SK-MEL-5 (cell line): Measurements from ENCODE around the gene RAB15. TPM values are rescaled to one million over a fixed set of nuclear protein-coding genes. Genes with fewer than 3 reads are reported as not detected.

ENCODE experiments used
- DNase-seq: peaks from one replicate; pipeline ENCODE4 v3.0.0-alpha.2; 2016; ENCODE audit warnings: low read depth, low spot score
- in situ Hi-C: cut with HindIII; loops from 2 replicates; pipeline ENCODE4 v1.10.0; 2016; ENCODE audit warnings: low sequenced_read_pairs, high pct_unique_total_duplicates, low pct_unique_long_range_greater_than_20kb
- total RNA-seq: library from RNA; depleted of rRNA; stranded (reverse); fragments of >200 nt; shearing (Covaris generic); gene quantifications from 2 replicates; pipeline ENCODE4 v1.2.3, GENCODE V29; 2014

The RAB15 gene
- total RNA-seq, 1 experiment from 2014 or later, result 14.0 TPM

DNA sequence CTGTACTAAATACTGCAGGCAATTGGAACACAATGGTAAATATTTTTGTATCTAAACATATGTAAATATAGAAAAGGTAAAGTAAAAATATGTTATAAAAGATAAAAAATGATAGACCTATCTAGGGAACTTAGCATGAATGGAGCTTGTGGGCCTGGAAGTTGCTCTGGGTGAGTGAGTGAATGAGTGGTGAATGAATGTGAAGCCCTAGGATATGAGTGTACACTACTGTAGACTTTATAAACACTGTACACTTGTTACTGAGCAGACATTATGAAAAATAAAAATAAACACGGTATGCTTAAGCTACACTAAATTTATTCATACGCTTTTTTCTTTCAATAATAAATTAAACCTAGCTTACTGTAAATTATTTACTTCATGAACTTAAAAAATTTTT lies 22.4 kb upstream of the RAB15 start:
- in situ Hi-C loops, result no loop called here
- DNase-seq, result no peak

DNA sequence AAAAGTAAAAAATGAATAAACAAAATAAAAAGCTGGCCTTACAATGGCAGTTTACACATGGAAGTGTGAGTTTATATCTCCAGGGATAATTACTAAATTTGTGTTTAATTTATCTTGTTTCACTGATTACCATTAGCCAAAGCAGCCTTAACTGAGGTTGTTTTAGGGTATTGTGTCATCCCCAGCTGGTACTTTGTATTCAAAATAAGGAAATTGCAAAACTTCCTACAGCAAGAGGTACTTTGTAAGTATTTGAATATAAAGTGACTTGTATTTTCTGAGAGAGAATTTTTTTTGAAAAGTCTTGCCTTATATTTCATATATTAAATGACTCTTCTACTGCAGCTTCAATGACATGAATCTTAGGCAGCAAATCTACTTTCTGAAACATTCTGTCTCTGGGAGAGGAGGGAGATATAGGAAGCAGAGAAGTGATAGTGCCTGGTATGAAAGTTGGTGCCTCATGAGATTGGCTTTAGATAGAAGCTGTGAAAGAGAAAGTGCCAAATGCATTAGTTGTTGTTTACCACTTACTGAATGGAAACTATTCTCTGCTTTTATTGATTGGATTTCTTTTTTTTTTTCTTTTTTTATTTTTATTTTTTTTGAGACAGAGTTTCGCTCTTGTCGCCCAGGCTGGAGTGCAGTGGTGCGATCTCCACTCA lies 21.3 kb upstream of the RAB15 start:
- in situ Hi-C loops, result no loop called here
- DNase-seq, result no peak

DNA sequence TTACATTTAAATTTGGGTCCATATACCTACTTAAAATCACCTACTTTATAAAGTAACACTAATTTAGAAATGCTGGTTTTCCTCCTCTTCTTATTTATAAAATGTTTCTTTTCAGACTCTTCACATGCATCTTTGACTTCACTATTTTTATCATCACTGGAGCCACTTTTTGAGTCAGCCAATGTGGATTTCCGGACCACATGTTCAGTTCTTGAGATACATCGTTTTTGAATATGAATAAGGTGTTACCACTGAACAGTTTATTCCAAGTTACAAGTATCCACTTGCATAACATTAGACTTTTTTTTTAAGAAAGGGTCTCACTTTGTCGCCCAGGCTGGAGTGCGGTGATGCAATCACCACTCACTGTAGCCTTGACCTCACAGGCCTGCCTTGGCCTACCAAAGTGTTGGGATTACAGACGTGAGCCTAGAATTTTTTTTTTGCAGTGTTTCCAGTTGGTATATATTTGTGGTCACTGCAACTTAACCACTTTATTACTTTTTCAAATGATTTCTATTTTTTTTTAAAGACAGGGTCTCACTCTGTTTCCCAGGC lies 20.3 kb upstream of the RAB15 start:
- no peak for DNase-seq
- in situ Hi-C loops, result no loop called here

DNA sequence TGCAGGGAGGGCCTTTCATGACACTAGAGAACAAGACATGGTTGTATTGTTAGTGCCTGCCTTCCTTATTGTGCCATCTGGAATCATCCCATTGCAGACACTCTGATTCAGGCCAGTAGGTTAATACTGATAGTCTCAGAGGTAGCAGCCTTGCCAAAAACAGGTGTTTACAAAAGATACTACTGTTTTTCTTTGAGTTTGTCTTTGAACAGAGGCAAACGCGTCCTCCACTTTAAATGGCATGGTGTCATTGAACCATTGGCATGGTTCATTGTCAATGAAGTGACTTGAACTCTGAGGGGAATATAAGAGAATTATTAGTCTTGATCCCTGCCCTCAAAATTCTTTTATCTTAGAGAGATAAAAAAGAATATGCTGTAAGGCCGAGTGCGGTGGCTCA lies 18.8 kb upstream of the RAB15 start:
- in situ Hi-C loops, result no loop called here
- DNase-seq, result no peak

DNA sequence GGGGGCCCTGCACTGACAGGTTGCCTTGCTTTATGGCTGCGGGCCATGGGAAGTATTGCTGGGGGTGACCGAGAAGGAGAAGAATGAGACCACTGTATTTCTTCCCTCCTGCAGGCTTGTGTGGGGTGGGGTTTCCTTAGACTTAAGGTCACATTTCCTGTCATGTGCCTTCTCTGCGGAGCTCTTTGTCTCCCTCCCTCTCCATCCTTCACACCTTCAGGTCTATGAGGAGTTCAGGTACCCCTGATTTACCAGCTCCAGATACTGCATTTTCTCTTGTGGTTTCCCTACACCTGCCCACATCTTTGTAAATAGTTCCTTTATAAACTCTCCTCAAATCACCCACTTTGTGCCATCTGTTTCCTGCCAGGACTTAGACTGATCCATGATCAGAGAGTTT lies 18.2 kb upstream of the RAB15 start:
- peak; percentile 93 for DNase-seq
- in situ Hi-C loops, result no loop called here

DNA sequence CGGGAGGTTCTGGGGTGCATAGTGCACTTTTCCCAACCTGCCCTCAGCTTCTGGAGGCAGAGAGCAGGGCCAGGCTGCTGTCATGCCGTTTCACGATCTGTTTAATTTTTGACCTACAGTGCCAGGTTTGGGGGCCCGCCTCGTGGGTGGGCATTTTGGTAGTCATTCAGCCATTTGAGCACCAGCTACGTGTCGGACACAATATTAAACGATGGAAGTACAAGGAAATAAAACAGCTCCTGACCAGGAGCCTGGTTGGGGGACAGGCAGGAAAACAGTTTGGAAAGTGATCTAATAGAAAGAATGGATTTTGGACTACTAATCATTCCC lies 15.3 kb upstream of the RAB15 start:
- no peak for DNase-seq
- in situ Hi-C loops, result no loop called here

DNA sequence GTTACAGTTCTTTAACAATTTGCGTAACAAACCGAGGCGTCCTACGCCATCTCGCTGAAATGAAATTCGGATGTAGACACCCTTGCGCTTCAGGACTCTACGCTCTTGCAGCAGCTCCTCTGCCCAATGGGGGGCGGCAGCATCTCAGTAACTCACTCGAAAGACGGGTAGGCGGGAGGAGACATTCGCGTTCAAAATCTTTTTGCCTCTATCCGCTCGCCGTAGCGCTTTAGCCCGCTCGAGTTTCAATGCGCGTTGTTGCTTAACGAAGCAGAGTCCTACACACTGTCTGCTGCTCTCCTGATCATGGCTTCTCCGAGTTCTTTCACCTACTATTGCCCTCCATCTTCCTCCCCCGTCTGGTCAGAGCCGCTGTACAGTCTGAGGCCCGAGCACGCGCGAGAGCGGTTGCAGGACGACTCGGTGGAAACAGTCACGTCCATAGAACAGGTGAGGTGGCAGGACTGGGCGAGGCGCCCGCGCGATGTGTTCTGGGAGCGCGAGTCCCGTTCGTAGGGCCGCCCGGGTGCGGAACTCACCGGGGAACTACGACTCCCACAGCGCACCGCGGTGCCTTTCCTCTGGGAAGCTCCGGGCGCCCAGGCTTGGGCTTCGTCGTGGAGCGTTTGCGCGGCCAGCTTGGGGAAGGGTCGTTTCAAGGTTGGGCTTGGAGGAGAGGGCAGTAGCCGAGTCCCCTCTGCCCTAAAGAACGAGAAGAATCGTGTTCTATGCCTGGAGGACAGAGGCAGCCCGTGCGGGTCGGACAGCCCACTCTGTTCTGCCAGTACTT lies 14.7 kb upstream of the RAB15 start, which contains the start of gene FNTB:
TSS of gene FNTB (plus strand) at position 248 of the 790 bp plus-strand sequence. CDS start at position 307, 59 bp downstream.
- DNase-seq, result peak; percentile 97
- in situ Hi-C loops, result no loop called here

DNA sequence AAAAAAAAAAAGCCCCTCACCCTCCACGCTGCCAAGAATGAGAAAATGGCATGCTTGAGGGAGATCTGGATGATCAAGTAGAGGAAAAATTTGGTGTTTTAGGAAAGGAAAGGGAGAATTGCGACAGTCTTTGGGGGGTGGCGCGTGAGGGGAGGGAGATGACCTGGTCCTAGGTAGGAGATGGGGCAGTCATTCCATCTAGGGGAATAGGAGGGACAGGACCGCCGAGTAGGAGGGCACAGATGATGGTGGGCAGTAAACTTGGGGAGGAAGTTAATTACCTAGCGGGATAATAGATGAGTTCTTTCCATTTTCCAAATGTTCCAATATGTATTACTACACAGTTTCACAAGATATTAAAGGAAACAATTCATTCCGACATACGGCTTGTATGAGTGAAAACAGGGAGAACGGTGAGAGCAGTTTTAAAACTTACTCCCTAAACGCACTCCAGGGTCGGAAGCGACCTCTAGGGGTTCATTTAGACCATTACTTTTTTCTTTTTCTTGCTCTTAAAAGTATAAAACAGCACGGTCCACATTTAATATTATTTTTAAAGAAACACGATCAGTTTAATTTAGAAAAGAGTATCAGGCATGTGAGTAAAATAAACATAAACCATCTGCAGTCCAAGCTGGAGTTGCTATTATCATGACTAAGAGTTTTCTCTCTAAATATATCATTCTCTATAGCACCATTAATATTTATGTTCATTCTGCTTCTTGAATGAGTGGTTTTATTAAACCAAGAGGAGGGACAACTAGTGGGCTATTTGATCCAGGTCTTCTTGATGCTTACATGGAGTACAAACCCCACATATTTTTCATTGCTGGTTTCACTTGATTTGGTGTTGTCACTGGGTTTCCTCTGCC lies 11.5 kb upstream of the RAB15 start:
- in situ Hi-C loops, result no loop called here
- peak; percentile 72 for DNase-seq

DNA sequence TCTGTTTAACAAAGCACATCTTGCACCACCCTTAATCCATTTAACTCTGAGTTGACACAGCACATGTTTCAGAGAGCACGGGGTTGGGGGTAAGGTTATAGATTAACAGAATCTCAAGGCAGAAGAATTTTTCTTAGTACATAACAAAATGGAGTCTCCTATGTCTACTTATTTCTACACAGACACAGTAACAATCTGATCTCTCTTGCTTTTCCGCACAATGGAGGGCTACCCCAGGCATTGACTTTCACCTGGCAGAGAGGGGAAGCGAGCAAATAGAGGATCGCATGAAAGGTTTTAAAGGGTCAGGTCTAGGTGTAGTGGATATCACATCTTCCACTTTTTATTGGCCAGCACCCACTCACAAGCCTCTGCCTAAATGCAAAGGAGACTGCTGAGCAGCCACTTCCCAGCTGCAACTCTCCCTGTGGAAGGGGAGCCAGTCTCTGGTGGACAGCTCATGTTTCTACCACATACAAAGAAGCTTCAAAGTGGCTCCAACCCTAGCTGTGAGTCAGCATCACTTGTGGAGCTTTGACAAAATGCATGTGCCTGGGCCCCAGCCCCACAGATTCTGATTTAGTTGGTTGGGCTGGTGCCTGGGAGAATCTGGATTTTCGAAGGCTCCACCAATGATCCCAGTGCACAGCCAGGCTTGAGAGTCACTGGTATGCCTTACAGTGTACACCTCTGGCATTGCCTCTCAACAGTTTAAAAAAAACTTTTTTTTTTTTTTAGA lies 7.4 kb upstream of the RAB15 start:
- in situ Hi-C loops, result no loop called here

DNA sequence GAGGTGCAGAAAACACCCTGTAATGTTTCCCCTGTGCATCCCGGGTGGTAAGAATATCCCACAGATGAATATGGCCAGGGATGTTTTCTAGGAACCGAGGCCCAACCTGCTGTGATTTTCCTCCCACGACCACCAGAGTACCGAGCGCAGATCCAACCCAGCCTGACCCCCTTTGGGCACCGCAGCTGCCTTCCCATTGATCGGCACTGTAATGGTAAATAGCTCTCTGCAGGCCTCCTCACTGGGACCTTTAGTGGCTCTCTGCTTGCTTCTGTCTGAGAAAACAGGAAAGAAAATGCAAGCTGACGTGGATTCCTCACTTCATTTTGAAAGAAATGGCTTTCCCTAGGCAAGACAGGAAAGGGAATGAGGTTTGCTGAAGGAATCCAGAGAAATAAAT lies 2.4 kb upstream of the RAB15 start:
- in situ Hi-C loops, result no loop called here
- no peak for DNase-seq

More for the DNA sequence above, 7.4 kb upstream of the RAB15 start:
- DNase-seq, result no peak

DNA sequence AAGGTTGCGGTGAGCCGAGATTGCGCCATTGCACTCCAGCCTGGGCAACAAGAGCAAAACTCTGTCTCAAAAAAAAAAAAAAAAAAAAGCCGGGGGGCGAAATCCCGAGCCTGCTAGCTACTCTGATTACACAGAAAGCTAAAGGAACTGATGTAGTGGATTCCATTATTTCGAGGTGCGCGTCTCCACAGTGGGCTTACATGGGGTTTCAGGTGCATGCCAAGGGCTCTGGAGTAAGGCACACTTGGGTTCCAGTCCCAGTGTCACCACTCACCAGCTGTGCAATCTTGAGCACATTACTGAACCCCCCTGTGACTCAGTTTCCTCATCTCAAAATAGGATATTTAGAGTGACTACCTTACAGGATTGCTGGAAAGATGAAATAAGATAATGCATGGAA lies 1.7 kb upstream of the RAB15 start:
- DNase-seq, result no peak
- in situ Hi-C loops, result no loop called here

DNA sequence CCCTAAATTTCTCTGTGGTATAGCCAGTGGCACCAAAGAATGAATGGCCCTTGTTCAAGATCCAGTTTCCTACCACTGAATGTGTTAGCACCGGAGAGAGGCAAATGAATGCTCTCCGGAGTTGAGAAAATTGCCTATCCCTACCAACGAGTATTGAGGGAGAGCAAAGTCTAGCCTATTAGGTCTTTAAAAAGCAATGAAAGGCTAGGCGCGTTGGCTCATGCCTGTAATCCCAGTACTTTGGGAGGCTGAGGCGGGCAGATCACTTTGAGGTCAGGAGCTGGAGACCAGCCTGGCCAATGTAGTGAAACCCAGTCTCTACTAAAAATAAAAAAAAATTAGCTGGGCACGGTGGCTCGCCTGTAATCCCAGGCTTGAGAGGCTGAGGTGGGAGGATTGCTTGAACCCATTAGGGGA lies 898 bp upstream of the RAB15 start:
- in situ Hi-C loops, result no loop called here
- DNase-seq, result no peak

DNA sequence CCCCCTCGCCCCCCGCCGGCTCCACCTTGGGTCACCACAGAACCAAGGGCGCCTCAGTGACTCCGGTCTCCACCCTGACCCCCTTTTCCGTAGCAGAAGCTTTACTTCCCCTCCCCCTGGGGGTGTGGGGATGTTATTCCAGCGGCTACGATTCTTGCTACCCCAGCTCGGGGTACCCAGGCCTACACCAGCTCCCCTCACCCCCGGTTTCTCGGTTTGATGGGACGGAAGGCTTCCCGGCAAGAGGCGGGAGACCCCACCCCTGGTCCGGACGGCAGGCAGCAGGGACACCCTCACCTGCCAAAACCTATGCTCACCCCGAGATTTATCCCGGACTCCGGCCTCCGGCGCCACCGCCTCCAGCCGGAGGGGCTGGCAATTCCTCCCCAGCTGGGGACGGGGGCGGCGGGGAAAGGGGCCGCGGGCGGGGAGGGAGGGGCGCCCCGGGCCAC lies 619 bp downstream of the RAB15 start:
- DNase-seq, result no peak
- in situ Hi-C loops, result no loop called here

DNA sequence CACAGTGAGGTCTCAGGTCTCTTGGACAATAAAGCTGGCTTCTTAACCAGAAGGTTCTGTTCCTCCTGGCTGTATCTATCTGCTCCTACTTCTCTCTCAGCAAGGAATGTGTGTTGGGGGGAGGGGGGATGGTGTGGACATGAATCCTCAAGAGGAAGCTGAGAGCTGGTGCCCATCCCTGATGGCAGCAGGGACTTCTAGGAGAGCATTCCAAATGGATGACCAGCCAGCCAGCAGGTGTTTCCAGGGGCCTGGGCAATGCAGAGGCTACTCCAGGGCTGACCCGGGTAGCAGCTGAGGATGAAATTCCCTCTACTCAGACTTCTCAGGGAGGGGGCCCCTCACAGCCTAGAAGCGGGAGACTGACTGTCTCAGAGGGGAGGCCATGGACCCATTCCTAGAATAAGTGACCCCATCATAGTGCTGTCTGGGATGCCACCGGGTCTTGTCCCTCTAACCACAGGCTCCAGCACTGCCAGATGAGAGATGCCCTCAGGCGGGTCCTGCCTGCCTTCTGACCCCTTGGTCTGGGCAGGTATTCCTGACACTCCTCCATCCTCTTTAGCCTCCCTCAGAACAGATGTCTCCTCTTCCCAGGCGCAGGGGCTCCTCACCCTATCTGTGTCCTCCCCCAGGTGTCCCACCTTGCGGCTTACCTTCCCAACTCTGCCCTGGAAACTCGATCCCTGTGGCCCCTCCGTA lies 1.2 kb downstream of the RAB15 start:
- in situ Hi-C loops, result no loop called here

DNA sequence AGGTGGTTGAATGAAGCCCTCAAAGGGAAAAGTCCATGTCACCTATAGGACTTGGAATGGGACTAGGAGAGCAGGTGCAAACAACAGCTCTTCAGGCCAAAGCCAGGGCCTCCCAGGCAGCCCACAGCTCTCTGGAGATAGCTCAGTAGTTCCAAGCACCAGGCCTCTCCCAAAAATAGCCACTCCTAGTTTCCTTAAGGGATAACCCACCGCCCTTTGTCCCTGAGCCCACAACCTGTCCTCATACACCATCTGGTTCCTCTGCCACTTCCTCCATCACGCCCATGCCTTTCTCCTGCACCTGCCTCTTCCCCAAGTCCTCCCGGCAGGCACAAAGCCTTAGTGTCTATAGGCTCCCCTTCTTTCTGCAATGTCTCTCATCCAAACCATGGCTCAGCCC lies 2.1 kb downstream of the RAB15 start:
- in situ Hi-C loops, result no loop called here
- DNase-seq, result no peak

More for the DNA sequence above, 1.2 kb downstream of the RAB15 start:
- DNase-seq, result no peak

DNA sequence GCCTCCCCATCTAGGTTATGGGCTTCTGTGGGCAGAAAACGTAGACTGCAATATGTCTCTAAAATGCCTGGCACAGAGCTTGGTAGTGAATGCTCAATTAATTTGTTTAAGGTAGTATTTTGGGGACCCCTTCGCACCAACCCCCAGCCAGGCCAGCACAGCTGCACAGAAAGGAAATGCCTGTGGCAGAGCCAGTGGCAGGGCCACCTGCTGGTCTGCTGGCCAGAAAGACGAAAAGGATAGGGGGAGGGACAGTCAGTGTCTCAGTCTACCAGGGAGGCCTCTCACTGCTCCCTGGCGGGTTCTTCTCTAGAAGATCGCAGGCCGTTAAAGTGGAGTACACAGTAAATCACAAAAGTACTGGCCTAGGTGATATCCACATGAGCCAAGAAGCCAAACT lies 3.5 kb downstream of the RAB15 start:
- DNase-seq, result no peak

DNA sequence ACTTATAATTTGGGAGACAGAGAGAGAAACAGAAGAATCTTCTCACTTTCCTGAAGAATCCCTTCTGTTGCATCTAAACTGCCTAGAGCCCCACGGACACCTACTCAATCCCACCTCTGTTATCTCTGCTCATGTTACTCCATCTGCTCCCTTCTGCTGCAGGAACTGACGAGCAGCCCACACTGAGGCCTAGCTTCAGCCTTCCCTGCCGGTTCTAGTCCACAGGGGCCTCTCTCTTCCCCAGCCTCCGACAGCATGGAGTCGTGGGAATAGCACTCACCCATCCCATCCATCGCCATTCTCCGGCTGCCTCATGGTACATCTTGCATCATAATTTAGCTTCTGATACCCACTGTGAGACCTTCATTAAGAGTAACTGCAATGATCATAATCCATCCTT lies 4.0 kb downstream of the RAB15 start:
- DNase-seq, result no peak
- in situ Hi-C loops, result no loop called here

More for the DNA sequence above, 3.5 kb downstream of the RAB15 start:
- in situ Hi-C loops, result no loop called here
